Stimulated activated CD8-positive, alpha-beta memory T cell treated with anti-CD3 and anti-CD28 coated beads, Interleukin-12 subunit alpha, Interleukin-12 subunit beta, amount 100 ng/mL, for 24 hours (primary cell): ENCODE data around the gene DHRS7B.
"Not testable (repeated sequence)": the region's sequence is repeated elsewhere in the genome, so short reads cannot be mapped to it uniquely, and the experiment has no call there.

Experiments used
- DNase-seq: peaks from one replicate; pipeline ENCODE4 v3.0.0-alpha.2; 2020; ENCODE audit errors: extremely low read depth

The DHRS7B gene, protein sequence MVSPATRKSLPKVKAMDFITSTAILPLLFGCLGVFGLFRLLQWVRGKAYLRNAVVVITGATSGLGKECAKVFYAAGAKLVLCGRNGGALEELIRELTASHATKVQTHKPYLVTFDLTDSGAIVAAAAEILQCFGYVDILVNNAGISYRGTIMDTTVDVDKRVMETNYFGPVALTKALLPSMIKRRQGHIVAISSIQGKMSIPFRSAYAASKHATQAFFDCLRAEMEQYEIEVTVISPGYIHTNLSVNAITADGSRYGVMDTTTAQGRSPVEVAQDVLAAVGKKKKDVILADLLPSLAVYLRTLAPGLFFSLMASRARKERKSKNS

DNA sequence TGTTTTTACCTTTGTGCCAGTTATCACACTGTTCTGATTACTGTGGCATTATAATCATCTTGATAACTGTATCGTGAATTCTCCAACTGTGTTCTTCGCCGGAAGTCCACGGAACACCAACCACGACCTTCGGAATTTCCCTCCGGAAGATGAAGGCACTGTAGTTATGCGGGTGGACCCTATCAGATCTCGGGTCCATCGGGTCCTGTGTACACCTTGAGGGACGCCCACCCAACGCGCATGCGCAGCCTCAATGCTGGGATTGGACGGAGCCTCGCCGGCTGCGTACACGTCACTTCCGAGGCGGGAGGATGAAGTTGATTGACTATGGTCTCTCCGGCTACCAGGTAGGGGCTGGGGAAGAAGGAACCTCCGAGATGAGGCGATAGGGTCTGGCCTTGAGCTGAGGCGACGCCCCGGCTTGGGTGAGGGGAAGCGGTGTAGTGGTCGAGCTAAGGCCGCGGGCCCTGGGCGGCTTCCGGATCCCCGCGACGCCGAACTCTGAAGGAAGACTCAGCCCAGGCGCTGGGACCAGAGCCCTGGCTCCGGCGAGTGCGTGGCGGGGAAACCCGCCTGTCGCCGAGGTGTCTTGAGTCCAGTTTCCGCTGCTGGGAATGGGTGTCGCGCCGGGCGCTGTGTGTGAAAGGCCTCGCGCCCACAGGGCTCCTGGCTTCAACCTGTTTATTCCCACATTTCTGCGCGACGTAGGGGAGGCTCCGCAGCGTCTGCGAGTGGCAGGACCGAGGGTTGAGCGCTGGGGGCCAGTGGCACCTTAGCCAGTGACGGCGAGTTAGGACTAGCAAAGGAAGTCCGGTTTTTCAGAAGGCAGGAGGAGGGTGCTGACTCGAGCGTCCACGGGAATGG lies at the start of gene DHRS7B:
Gene DHRS7B (plus strand): TSS at position 320 of the 864 bp plus-strand sequence. CDS start 8 bp downstream, at position 328.
- DNase-seq = peak; percentile 98

DNA sequence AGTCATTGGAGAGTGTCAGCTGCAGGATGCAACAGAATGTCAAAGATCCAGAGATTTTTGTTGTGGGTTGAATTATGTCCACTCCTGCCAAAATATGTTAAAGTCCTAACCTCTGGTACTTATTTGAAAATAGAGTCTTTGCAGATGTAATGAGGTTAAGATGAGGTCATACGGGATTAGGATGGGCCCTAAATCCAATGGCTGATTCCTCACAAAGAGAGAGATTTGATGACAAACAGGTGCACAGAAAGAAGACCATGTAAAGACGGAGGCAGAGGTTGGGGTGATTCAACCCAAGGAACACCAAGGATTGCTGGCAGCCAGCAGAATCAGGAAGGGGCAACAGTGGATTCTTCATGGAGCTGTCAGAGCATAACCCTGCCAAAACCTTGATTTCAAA lies 49.5 kb upstream of the DHRS7B start:
- no peak for DNase-seq

DNA sequence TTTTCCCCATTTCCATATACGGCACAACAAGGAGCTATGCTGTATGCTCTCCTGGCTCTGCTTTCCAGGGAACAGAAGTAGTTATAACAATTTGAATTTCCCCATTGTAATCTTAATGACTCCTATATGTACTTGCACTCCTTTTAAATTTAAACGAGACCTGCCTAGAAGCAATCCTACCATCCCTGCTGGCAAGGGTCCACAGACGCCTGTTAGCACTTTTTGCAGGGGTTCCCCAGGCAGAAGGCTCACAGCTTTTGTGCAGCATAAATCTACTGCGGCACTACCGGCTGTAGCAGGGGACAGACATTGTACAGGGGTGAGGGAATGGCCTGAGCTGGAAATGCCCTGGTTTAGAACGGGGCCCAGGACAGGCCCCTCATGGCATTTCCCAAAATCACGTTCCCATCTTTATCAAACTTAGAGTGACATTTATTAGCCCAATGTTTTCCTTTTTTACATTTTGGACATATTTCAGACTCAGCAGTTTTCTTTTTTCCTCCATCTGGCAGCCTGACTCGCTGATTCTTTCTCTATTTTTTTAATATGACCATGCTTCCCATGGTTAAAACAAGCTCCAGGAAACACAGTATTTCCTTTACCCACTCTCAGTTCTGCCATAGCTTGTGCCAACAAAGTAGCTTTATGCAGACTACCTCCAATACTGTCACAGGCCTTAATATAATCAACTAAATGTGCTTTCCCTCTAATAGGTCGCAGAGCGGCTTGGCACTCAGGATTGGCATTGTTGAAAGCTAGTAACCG lies 48.6 kb upstream of the DHRS7B start:
- DNase-seq = no peak

DNA sequence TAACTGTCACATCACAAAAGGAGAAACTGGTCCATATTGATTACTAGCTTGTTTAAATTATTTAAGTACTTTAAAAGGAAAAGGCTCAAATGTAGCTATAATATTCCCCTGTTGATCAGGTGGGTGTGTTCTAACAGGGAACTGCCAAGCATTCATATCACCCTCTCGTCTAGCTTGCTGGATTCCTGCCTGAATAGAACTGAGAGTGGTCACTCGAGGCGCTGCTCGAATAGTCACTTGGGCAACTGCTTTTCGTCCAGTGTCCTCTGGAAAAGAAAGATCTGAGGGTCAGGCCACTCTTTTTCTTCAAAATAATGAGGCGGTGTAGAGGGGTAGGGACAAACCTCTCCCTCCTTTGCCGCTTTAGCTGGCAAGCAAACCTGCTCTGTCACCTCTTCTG lies 47.6 kb upstream of the DHRS7B start:
- DNase-seq = no peak

DNA sequence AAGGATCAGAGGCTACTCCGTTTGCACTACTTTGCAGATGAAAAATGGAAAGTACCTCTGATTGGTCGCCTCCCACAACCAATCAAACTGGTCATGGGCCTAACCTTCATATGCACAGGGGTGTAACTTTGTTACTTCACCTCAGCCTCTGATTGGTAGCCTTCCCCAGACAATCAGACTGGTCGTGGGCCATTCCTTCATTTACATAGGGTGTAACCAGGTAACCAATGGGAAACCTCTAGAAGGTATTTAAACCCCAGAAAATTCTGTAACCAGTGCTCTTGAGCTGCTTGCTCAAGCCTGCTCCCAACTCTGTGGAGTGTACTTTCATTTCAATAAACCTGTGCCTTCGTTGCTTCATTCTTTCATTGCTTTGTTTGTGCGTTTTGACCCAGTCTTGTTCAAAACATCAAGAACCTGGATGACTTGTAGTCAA lies 44.7 kb upstream of the DHRS7B start:
- DNase-seq = no peak

DNA sequence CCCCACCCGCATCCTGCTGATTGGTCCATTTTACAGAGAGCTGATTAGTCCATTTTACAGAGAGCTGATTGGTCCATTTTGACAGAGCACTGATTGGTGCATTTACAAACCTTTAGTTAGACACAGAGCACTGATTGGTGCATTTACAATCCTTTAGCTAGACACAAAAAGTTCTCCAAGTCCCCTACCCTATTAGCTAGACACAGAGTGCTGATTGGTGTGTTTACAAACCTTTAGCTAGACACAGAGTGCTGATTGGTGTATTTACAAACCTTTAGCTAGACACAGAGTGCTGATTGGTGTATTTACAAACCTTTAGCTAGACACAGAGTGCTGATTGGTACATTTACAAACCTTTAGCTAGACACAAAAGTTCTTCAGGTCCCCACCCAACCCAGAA lies 41.5 kb upstream of the DHRS7B start:
- not testable (repeated sequence) for DNase-seq

DNA sequence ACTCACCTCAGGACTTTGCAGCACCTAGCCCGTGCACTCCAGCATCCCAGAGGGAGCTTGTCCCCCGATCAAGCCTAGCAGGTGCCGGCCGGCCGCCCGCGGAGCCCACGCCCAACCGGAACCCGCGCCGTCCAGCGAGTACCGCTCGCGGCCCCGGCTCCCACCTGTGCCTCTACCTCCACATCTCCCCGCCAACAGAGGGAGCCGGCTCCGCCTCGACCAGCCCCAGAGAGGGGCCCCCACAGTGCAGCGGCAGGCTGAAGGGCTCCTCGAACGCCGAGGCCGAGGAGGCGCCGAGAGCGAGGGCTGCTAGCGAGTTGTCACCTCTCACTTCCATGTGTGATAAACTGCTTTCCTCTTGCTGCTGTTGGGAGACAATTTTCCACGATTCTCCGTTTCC lies 41.1 kb upstream of the DHRS7B start:
- DNase-seq = no peak

DNA sequence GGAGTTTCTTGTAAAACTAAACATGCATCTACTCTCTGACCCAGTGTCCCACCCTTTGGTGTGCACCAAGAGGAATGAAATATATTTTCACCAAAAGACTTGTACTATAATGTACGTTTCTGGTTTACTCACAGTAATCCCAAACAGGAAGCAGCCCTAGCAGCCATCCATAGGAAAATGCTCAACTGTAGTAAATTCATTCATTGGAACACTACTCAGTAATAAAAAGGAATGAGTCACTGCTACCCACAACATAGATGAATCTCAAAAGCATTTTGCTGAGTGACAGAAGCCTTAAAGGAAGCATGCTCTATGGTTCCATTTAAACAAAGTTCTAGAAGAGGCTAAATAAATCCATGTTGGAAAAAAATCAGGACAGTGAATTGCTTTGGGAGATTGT lies 37.6 kb upstream of the DHRS7B start:
- DNase-seq = no peak

DNA sequence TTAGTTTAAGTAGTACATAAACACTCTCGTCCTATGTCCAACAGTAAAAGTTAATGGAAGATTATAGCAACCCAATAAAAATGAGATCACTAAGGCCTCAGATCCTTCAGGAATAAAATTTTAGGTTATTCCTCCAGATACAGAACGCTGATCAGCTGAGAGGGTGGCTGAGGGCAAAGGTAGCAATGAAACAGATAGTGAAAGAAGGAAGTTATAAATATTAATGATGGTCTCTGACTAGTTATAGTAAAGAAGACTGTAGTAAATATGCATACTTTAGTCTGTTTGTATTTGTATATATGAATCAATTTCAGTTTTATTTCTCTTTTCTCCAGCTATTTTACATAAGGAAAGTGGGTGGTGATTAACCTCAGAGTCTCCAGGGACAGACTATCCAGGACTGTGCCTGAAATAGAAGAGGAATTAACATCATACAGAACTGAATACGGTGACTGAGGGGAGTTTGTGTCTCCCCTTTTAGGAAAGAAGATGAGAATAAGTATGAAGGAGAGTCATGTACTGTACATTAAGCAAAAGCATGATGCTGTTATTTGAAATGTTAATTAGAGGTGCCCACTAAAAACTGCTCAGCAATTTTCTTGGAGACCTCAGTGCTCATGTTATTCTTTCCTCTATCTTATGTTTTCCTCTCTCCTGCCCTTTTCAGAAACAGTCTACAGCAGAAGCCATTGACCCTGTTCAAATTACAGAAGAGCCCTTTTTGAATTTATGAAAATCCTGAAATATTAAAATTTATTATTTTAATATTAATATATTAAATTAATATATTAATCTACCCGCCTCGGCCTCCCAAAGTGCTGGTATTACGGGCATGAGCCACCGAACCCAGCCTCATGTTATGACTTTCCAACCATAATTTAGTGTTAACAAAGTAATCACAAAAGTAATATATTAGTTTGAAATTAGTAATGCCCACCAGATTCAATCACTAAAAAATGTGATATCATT lies 36.5 kb upstream of the DHRS7B start:
- DNase-seq = no peak

DNA sequence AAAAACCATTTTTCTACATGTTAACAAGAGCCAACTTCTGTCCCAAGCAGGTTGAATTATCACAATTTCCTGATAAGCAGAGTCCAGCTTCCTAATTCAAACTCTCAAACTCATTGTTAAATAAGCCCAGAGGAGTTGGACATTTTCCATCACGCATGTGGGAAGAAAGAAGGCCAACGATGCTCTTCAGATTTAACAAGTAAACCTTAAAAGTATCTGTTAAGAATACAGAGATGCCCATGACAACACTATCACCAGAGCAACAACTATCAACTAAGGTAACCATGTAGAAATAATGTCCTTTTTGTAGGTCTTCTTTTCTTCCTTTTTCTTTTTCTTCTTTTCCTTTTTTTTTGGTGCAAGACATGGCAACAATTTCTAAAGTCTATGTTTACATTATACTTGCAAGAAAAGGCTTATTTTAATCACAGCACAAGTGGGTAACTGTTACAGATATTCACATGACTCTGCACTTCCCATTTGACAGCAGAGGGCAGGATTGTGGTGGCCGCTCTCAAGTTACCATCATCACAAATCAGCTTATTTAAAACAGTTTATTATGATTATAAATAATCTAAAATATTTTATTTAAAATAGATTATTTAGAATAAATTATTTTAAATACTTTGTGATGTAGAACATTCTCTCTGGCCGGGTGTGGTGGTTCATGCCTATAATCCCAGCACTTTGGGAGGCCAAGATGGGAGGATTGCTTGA lies 35.7 kb upstream of the DHRS7B start:
- DNase-seq = no peak

DNA sequence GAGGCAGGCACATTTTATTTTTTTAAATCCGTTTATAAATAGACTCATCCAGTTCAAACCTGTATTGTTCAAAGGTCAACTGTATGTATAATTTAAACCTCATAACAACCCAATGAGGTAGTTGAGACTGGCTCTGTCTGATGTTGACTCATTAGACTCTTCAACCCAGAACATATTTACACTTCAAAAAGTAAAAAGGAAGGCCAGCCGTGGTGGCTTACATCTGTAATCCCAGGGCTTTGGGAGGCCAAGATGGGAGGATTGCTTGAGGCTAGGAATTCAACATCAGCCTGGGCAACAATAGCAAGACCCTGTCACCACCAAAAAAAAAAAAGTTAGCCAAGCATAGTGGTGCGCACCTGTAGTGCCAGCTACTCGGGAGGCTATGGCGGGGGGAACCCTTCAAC lies 32.5 kb upstream of the DHRS7B start:
- no peak for DNase-seq

DNA sequence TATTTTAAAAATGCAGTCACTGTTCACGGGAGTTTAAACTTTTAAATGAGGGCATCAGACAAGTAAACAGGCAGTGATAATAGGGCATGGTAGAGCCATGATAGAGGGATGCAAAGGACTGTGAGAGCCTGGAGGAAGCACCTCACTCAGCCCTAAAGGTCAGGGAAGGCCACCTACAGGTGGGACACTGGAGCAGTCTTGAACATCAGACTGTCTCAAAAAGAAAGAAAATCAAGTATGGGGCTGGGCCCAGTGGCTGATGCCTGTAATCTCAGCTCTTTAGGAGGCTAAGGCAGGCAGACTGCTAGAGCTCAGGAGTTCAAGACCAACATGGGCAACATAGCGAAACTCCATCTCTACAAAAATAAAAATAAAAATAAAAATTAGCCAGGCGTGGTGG lies 31.0 kb upstream of the DHRS7B start:
- no peak for DNase-seq

DNA sequence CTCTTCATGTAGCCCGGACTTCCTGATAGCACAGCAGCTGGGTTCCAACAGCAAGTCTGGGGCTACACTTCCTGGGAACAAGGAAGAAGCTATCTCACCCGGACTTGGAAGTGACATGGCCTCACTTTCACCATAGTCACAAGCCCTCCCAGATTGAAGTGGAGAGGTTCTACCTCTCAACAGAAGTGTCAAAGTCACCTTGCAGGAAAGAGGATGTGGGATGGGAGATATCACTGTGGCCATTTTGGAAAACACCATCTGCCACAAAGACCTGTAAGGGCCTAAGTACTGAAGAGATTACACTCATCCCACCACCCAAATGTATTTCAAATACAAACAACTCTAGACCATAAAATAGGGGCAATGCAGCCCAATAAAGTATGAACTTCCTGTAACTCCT lies 29.9 kb upstream of the DHRS7B start:
- DNase-seq = no peak

DNA sequence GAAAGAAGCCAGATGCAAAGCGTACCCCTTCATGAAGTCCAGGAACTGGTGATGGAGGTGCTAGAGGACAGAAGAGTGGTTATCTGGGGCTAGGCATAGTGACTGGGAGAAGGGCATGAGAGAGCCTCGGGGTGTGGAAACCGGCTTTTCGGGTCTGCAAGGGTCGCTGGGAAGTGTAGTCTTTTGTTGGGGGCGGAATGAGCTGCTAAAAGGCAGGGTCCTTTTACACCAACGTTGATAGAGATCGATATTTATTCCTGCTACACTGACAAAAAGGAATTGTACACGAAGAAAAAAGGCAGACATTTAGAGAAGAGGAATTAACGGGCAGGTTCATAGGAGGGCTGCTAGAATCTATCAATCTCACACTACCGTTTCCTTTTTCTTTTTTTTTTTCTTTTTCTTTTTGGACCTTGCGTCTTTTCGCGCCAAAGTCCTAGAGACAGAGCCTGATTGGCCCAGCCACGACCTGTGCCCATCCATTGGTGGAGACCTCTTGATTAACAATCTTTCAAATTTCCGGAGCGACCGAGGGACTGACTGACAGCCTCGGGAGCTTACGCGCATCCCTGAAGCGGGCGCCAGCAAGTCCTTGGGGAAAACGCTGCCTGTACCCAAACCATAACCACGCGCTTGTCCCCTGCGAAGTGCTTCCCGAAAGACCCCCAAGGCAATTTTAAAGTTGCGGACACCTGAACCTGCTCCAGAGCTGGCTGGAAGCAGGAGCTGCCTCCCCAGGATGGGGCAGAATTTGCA lies 27.7 kb upstream of the DHRS7B start:
- peak; percentile 40 for DNase-seq

DNA sequence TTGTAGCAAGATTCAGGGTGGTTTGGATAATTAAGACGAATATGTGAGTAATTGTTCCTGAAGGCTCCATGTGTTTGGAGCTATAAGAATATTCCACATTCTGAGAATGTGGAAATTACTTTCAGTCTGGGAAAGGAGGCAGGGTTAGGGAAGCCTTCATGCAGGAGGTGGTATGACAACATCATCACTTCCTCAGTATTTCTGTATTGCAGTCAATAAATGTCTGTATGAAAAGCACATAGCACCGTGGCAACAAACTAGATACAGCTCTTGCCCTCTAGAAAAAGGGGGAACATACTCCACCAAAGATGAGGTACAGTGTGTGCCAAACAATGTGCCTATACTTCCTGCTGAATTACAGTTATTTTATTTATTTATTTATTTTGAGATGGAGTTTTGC lies 26.1 kb upstream of the DHRS7B start:
- no peak for DNase-seq

DNA sequence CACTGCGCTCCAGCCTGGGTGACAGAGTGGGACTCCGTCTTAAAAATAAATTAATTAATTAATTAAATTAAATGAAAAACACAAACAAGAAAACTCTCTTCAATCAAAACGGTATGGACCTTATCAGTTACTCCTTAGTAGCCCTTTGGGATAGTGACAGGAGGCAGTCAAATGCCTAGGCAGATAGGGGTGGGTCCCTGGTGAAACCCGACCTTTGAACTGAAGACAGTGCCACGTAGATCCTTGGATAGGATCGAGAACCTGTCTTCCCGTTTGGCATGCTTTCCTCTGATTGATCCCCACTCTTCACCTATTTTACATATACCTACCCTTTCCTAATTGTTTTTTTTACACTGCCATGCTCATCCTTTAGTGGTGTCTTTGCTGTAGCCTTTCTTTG lies 22.2 kb upstream of the DHRS7B start:
- no peak for DNase-seq

DNA sequence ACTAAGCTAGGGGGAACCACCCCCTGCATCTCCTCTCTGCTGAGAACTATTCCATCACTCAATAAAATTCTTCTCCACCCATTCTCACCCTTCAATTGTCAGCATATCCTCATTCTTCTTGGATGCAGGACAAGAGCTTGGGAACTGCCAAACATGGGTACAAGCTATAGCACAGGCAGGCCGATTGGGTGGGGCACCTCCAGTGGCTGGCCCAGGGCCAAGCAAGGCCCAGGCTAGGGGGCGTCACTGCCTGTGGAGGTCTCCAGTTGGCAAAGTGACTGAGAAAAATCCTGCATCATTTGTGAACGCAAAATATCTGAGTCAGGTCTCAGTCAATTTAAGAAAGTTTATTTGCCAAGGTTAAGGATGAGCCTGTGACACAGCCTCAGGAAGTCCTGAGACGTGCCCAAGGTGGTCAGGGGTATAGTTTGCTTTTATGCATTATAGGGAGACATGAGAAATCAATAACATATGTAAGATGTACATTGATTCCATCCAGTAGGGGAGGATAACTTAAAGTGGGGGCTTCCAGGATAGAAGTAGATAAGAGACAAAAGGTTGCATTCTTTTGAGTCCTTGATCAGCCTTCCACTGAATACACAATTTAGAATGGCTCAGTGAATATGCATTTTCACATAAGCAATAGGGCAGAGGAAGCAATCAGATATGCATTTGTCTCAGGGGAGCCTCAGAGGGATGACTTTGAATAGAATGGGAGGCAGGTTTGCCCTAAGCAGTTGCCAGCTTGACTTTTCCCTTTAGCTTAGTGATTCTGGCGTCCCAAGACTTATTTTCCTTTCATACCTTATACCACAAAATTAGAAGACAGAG lies 21.5 kb upstream of the DHRS7B start:
- no peak for DNase-seq

DNA sequence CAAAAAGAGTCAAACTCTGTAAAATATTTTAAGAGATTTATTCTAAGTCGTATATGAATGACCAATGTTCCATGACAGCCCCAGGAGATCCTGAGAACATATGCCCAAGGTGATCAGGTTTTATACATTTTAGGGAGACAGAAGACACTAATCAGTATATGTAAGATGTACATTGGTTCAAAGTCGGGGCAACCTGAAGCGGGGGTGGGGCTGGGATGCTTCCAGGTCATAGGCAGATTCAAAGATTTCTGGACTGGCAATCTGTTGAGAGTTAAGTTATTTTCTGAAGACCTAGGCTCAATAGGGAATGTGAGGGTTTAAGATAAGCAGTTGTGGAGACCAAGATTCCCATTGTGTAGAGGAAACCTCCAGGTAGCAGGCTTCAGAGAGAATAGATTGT lies 20.4 kb upstream of the DHRS7B start:
- no peak for DNase-seq
